IPS-18a (cell line): ENCODE data around the gene RTP2.
A peak's percentile ranks its signal among the peaks of the same experiment; 100 is the strongest.

Experiments
- H3K27ac ChIP-seq: one replicate; pipeline ENCODE4 v1.5.1; 2013; ENCODE audit warnings: low read length
- H3K27me3 ChIP-seq: one replicate; pipeline ENCODE4 v1.6.1; 2013; ENCODE audit warnings: mild to moderate bottlenecking, low read length; ENCODE audit not compliant: control insufficient read depth, insufficient read depth
- H3K36me3 ChIP-seq: one replicate; pipeline ENCODE4 v1.6.1; 2013; ENCODE audit warnings: low read depth, low read length; ENCODE audit not compliant: control insufficient read depth
- H3K4me1 ChIP-seq: one replicate; pipeline ENCODE4 v1.6.1; 2013; ENCODE audit warnings: low read depth, low read length; ENCODE audit not compliant: control insufficient read depth
- H3K4me3 ChIP-seq: one replicate; pipeline ENCODE4 v1.5.1; 2013; ENCODE audit warnings: low read length
- H3K9ac ChIP-seq: one replicate; pipeline ENCODE4 v1.6.1; 2013; ENCODE audit warnings: mild to moderate bottlenecking, low read length, moderate library complexity
- H3K9me3 ChIP-seq: one replicate; pipeline ENCODE4 v1.6.1; 2013; ENCODE audit warnings: low read depth, low read length; ENCODE audit not compliant: control insufficient read depth

Gene RTP2

GRCh38 chr3:187679638-187680396 is 22.5 kb downstream of the RTP2 start:
- Histone ChIP-seq H3K27me3 (no peaks in the 10 kb centered on the region), H3K9ac (no peak overlapping the region), H3K4me3 (no peak overlapping the region), H3K4me1 (peaks cover 7% of the 10 kb centered on the region), H3K36me3 (no peaks in the 10 kb centered on the region), H3K9me3 (no peaks in the 10 kb centered on the region), H3K27ac (no peak overlapping the region)

GRCh38 chr3:187678726-187679268 is 23.6 kb downstream of the RTP2 start:
- Histone ChIP-seq H3K36me3 (no peaks in the 10 kb centered on the region), H3K4me1 (peaks cover 7% of the 10 kb centered on the region), H3K9me3 (no peaks in the 10 kb centered on the region), H3K9ac (no peak overlapping the region), H3K27me3 (no peaks in the 10 kb centered on the region), H3K27ac (no peak overlapping the region), H3K4me3 (no peak overlapping the region)

- Histone ChIP-seq H3K9me3 (no peaks in the 10 kb centered on the region), H3K4me1 (peaks cover 7% of the 10 kb centered on the region), H3K36me3 (no peaks in the 10 kb centered on the region), H3K27me3 (peaks cover 2% of the 10 kb centered on the region), H3K4me3 (no peak overlapping the region), H3K9ac (no peak overlapping the region), H3K27ac (no peak overlapping the region)
Observed at GRCh38 chr3:187677604-187678003, 24.8 kb downstream of the RTP2 start.

- no peak overlapping the region for H3K9ac ChIP-seq
- no peaks in the 10 kb centered on the region for H3K9me3 ChIP-seq
- no peak overlapping the region for H3K4me3 ChIP-seq
- H3K27me3 ChIP-seq: peaks cover 47% of the 10 kb centered on the region
- no peaks in the 10 kb centered on the region for H3K36me3 ChIP-seq
- H3K27ac ChIP-seq: no peak overlapping the region
- peaks cover 3% of the 10 kb centered on the region for H3K4me1 ChIP-seq
Observed at GRCh38 chr3:187673012-187673411, 29.3 kb downstream of the RTP2 start.

- Histone ChIP-seq H3K36me3 (no peaks in the 10 kb centered on the region), H3K9me3 (no peaks in the 10 kb centered on the region), H3K4me1 (peaks cover 3% of the 10 kb centered on the region), H3K27me3 (peaks cover 47% of the 10 kb centered on the region), H3K27ac (no peak within 1 kb of the TSS), H3K4me3 (peak within 1 kb of the TSS; percentile 45), H3K9ac (no peak within 1 kb of the TSS)
Observed at GRCh38 chr3:187669675-187670504, 32.5 kb downstream of the RTP2 start, which contains the start of gene SST. TSS of gene SST (minus strand) at chr3:187670394. CDS start at chr3:187670291, 103 bp downstream.

- Histone ChIP-seq H3K27me3 (peaks cover 45% of the 10 kb centered on the region), H3K4me1 (peaks cover 3% of the 10 kb centered on the region)
Observed at GRCh38 chr3:187667526-187667925, 34.8 kb downstream of the RTP2 start.

GRCh38 chr3:187665764-187666402 is 36.5 kb downstream of the RTP2 start:
- Histone ChIP-seq H3K9ac (no peak overlapping the region), H3K36me3 (no peaks in the 10 kb centered on the region), H3K27ac (no peak overlapping the region), H3K4me3 (no peak overlapping the region), H3K27me3 (peaks cover 28% of the 10 kb centered on the region), H3K9me3 (no peaks in the 10 kb centered on the region), H3K4me1 (peaks cover 3% of the 10 kb centered on the region)

More at GRCh38 chr3:187667526-187667925, 34.8 kb downstream of the RTP2 start:
- H3K27ac ChIP-seq: no peak overlapping the region
- no peak overlapping the region for H3K4me3 ChIP-seq
- no peaks in the 10 kb centered on the region for H3K9me3 ChIP-seq
- no peaks in the 10 kb centered on the region for H3K36me3 ChIP-seq
- H3K9ac ChIP-seq: no peak overlapping the region

- Histone ChIP-seq H3K27ac (no peak overlapping the region), H3K9me3 (no peaks in the 10 kb centered on the region), H3K4me3 (no peak overlapping the region), H3K27me3 (peaks cover 20% of the 10 kb centered on the region), H3K36me3 (no peaks in the 10 kb centered on the region), H3K4me1 (peaks cover 2% of the 10 kb centered on the region), H3K9ac (no peak overlapping the region)
Observed at GRCh38 chr3:187665010-187665409, 37.3 kb downstream of the RTP2 start.

GRCh38 chr3:187662848-187663409 is 39.4 kb downstream of the RTP2 start:
- H3K4me1 ChIP-seq: no peaks in the 10 kb centered on the region
- H3K9me3 ChIP-seq: no peaks in the 10 kb centered on the region
- no peak overlapping the region for H3K9ac ChIP-seq
- no peaks in the 10 kb centered on the region for H3K36me3 ChIP-seq
- no peak overlapping the region for H3K4me3 ChIP-seq
- H3K27ac ChIP-seq: no peak overlapping the region
- H3K27me3 ChIP-seq: no peaks in the 10 kb centered on the region

- Histone ChIP-seq H3K9me3 (no peaks in the 10 kb centered on the region), H3K27me3 (no peaks in the 10 kb centered on the region), H3K4me1 (no peaks in the 10 kb centered on the region), H3K27ac (no peak overlapping the region), H3K4me3 (no peak overlapping the region), H3K9ac (no peak overlapping the region), H3K36me3 (no peaks in the 10 kb centered on the region)
Observed at GRCh38 chr3:187661267-187661666, 41.1 kb downstream of the RTP2 start.

- H3K4me1 ChIP-seq: no peaks in the 10 kb centered on the region
- no peak overlapping the region for H3K27ac ChIP-seq
- no peak overlapping the region for H3K9ac ChIP-seq
- H3K36me3 ChIP-seq: no peaks in the 10 kb centered on the region
- no peak overlapping the region for H3K4me3 ChIP-seq
- no peaks in the 10 kb centered on the region for H3K9me3 ChIP-seq
- no peaks in the 10 kb centered on the region for H3K27me3 ChIP-seq
Observed at GRCh38 chr3:187651282-187651681, 51.1 kb downstream of the RTP2 start.
